Gastroesophageal sphincter (tissue), 3 donors: ENCODE data around the gene CYRIA.

Experiments
- EP300 ChIP-seq: sonication (generic); formaldehyde crosslinking; IDR thresholded peaks from one replicate; pipeline ENCODE4 v1.6.1; 2017; ENCODE audit warnings: antibody characterized with exemption, mild to moderate bottlenecking
- POLR2A ChIP-seq, 2 donors: fragments of 450-650 bp; IDR thresholded peaks; one replicate each; pipeline ENCODE4 v1.6.1; 2017; ENCODE audit warnings: antibody characterized with exemption in 2 of 2, mild to moderate bottlenecking in 2 of 2, moderate library complexity in 1 of 2
- POLR2AphosphoS5 ChIP-seq: sonication (generic); formaldehyde crosslinking; IDR thresholded peaks from one replicate; pipeline ENCODE4 v1.6.1; 2017; ENCODE audit warnings: antibody characterized with exemption
- TF ChIP-seq, protein P1 (sequence below), 4 experiments: fragments of 200-600 bp in 2 of 4; fragments of 450-650 bp in 2 of 4; sonication (generic) in 1 of 4; IDR thresholded peaks; one replicate each; pipeline ENCODE4 v1.5.1; 2017 to 2019; ENCODE audit warnings: antibody characterized with exemption in 4 of 4, mild to moderate bottlenecking in 2 of 4, moderate library complexity in 2 of 4

DNA sequence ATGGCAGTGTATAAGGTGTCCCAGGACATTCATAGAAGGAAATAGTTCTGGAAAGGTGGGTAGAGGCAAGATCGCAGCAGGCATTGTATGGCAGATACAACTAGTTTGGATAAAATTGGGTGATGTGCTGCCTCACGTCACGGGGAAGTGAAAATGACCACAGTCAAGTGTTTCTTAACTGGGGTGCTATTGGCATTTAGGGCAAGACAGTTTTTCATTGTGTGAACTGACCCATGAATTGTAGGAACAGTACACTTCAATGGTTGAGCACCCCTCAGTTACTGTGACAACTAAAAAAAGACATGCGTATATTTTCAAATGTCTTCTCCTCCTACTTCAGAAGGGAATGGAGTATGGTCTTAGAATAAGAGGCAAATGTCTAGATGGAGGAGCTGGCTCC, 22.3 kb upstream of the CYRIA start:
- TF ChIP-seq, protein P1, sequence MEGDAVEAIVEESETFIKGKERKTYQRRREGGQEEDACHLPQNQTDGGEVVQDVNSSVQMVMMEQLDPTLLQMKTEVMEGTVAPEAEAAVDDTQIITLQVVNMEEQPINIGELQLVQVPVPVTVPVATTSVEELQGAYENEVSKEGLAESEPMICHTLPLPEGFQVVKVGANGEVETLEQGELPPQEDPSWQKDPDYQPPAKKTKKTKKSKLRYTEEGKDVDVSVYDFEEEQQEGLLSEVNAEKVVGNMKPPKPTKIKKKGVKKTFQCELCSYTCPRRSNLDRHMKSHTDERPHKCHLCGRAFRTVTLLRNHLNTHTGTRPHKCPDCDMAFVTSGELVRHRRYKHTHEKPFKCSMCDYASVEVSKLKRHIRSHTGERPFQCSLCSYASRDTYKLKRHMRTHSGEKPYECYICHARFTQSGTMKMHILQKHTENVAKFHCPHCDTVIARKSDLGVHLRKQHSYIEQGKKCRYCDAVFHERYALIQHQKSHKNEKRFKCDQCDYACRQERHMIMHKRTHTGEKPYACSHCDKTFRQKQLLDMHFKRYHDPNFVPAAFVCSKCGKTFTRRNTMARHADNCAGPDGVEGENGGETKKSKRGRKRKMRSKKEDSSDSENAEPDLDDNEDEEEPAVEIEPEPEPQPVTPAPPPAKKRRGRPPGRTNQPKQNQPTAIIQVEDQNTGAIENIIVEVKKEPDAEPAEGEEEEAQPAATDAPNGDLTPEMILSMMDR (IDR thresholded peaks at IDR 0.05), result no peak
- TF ChIP-seq POLR2A (IDR thresholded peaks at IDR 0.05) (no peak), EP300 (no peak), POLR2AphosphoS5 (no peak)
